Hepatocyte (in vitro differentiated cells): ENCODE results near the gene RBM17. TPM values are rescaled to one million over a fixed set of nuclear protein-coding genes. Genes with fewer than 3 reads are reported as not detected.
"Not testable (repeated sequence)": the region's sequence is repeated elsewhere in the genome, so short reads cannot be mapped to it uniquely, and the experiment has no call there.

Experiments
- DNase-seq: peaks from one replicate; pipeline ENCODE4 v3.0.0-alpha.2; 2016; ENCODE audit warnings: low spot score
- H2AFZ ChIP-seq: fragments of 200-600 bp; sonication (generic); 2 replicates; pipeline ENCODE4 v1.6.0; 2016; ENCODE audit warnings: antibody characterized with exemption, mild to moderate bottlenecking
- H3K27ac ChIP-seq: fragments of 200-600 bp; sonication (generic); 2 replicates; pipeline ENCODE4 v1.5.1; 2016; ENCODE audit warnings: mild to moderate bottlenecking
- H3K27me3 ChIP-seq: fragments of 200-600 bp; sonication (generic); 2 replicates; pipeline ENCODE4 v1.6.1; 2016
- H3K36me3 ChIP-seq: fragments of 200-600 bp; sonication (generic); replicated peaks from 2 replicates; pipeline ENCODE4 v1.5.1; 2016; ENCODE audit warnings: low read depth; ENCODE audit not compliant: insufficient read depth
- H3K4me1 ChIP-seq: fragments of 200-600 bp; sonication (generic); 2 replicates; pipeline ENCODE4 v1.5.1; 2016; ENCODE audit warnings: mild to moderate bottlenecking, moderate library complexity; ENCODE audit not compliant: insufficient read depth
- H3K4me2 ChIP-seq: fragments of 200-600 bp; sonication (generic); 2 replicates; pipeline ENCODE4 v1.6.0; 2016
- H3K4me3 ChIP-seq: fragments of 200-600 bp; sonication (generic); 2 replicates; pipeline ENCODE4 v1.5.1; 2016; ENCODE audit warnings: mild to moderate bottlenecking
- H3K79me2 ChIP-seq: fragments of 200-600 bp; sonication (generic); 2 replicates; pipeline ENCODE4 v1.6.0; 2017; ENCODE audit warnings: mild to moderate bottlenecking
- H3K9me2 ChIP-seq: fragments of 200-600 bp; sonication (generic); replicated peaks from 2 replicates; pipeline ENCODE4 v1.6.0; 2017; ENCODE audit warnings: mild to moderate bottlenecking; ENCODE audit not compliant: insufficient read depth
- H3K9me3 ChIP-seq: fragments of 200-600 bp; sonication (generic); 2 replicates; pipeline ENCODE4 v1.5.1; 2016; ENCODE audit warnings: low read depth, mild to moderate bottlenecking
- H4K20me1 ChIP-seq: fragments of 200-600 bp; sonication (generic); 2 replicates; pipeline ENCODE4 v1.6.0; 2016; ENCODE audit warnings: mild to moderate bottlenecking; ENCODE audit not compliant: insufficient read depth, poor library complexity, severe bottlenecking
- EZH2 ChIP-seq: fragments of 200-600 bp; sonication (generic); IDR thresholded peaks from 2 replicates; pipeline ENCODE4 v1.6.1; 2016; ENCODE audit warnings: antibody characterized with exemption, mild to moderate bottlenecking, borderline replicate concordance
- EZH2phosphoT487 ChIP-seq: fragments of 200-600 bp; sonication (generic); IDR thresholded peaks from one replicate; pipeline ENCODE4 v1.6.1; 2018; ENCODE audit warnings: antibody characterized with exemption, mild to moderate bottlenecking, low read depth, moderate library complexity; ENCODE audit not compliant: unreplicated experiment, severe bottlenecking
- WGBS: methylation state at CpG from one replicate; pipeline ENCODE4 v1.1.6; 2016; ENCODE audit warnings: low lambda C conversion rate; ENCODE audit errors: missing lambda C conversion rate; 5-methylcytosine and 5-hydroxymethylcytosine counted together
- polyA plus RNA-seq: library from polyadenylated mRNA; unstranded; fragments of >200 nt; fragmentation: Nextera tagmentation; extraction: Ambion mirVana; gene quantifications from 2 replicates; pipeline ENCODE4 v1.2.1, GENCODE V29; 2016
- total RNA-seq: library from RNA; depleted of rRNA; stranded (reverse); fragments of >200 nt; gene quantifications from 2 replicates; pipeline ENCODE4 v1.2.3, GENCODE V29; 2014
- TF ChIP-seq, protein P1 (sequence below): fragments of 200-600 bp; sonication (generic); IDR thresholded peaks from 2 replicates; pipeline ENCODE4 v1.5.1; 2016; ENCODE audit warnings: antibody characterized with exemption, mild to moderate bottlenecking; ENCODE audit not compliant: poor library complexity

RBM17 gene
- total and polyA plus RNA-seq, 2 experiments from 2014 or later = 46.7 to 112 TPM

DNA sequence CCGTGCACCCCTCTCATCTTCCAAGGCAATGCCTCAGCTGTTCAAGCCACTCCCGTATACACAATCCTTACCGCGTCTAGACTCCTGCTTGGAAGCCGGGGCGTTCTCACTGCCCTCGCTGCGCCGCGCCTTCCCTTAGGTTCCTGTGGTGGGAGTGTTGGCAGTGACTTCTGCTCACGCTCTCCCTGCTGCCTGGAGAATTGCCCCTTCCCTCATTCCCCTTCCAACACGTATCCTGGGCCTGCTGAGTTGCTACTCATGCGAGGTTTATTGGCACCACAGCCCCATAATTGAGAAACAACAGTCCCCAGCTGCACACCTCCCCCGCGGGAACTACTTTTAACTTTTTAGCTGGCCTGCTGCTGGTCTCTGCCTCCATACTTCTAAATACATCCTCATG, 31.9 kb downstream of the RBM17 start:
- no peaks in the 10 kb centered on the region for H3K36me3 ChIP-seq
- no peak overlapping the region for H3K27ac ChIP-seq
- no peak overlapping the region for H3K4me3 ChIP-seq
- no peaks in the 10 kb centered on the region for H3K9me3 ChIP-seq
- H3K9me2 ChIP-seq = no peaks in the 10 kb centered on the region
- no peaks in the 10 kb centered on the region for H4K20me1 ChIP-seq
- TF ChIP-seq EZH2 = no peak
- TF ChIP-seq, protein P1, sequence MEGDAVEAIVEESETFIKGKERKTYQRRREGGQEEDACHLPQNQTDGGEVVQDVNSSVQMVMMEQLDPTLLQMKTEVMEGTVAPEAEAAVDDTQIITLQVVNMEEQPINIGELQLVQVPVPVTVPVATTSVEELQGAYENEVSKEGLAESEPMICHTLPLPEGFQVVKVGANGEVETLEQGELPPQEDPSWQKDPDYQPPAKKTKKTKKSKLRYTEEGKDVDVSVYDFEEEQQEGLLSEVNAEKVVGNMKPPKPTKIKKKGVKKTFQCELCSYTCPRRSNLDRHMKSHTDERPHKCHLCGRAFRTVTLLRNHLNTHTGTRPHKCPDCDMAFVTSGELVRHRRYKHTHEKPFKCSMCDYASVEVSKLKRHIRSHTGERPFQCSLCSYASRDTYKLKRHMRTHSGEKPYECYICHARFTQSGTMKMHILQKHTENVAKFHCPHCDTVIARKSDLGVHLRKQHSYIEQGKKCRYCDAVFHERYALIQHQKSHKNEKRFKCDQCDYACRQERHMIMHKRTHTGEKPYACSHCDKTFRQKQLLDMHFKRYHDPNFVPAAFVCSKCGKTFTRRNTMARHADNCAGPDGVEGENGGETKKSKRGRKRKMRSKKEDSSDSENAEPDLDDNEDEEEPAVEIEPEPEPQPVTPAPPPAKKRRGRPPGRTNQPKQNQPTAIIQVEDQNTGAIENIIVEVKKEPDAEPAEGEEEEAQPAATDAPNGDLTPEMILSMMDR = no peak
- no peak for TF ChIP-seq EZH2phosphoT487
- H3K4me1 ChIP-seq = no peaks in the 10 kb centered on the region
- no peaks in the 10 kb centered on the region for H3K79me2 ChIP-seq
- H3K4me2 ChIP-seq = no peak overlapping the region
- 74% methylated on average over 15 of the region's 15 CpGs for WGBS
- no peaks in the 10 kb centered on the region for H3K27me3 ChIP-seq
- DNase-seq = no peak
- H2AFZ ChIP-seq = no peak overlapping the region

DNA sequence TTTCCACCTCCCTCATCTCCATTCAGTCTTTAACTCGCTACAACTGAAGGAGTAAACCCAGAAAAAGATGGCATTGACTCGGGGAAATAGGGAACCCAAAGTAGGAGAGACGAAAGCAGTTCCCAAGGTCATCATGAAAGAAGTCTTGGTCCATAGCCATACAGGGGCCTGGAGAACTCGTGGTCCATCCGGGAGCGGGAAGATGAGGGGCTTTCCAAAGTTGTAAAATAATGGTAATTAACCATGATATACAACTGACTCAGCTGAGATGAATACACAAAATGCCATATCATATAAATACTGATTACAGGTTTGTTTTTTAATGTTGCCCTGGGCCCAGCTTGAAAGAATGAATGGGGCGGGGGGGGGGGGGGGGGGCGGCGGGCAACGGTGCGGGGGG, 32.3 kb downstream of the RBM17 start:
- no peak for DNase-seq
- H3K4me1 ChIP-seq = no peaks in the 10 kb centered on the region
- H2AFZ ChIP-seq = no peak overlapping the region
- no peaks in the 10 kb centered on the region for H3K79me2 ChIP-seq
- no peaks in the 10 kb centered on the region for H3K9me2 ChIP-seq
- H3K27me3 ChIP-seq = no peaks in the 10 kb centered on the region
- H4K20me1 ChIP-seq = no peaks in the 10 kb centered on the region
- no peak overlapping the region for H3K4me3 ChIP-seq
- WGBS = 91% methylated on average over 7 of the region's 11 CpGs
- H3K27ac ChIP-seq = no peak overlapping the region
- H3K9me3 ChIP-seq = no peaks in the 10 kb centered on the region
- no peaks in the 10 kb centered on the region for H3K36me3 ChIP-seq
- H3K4me2 ChIP-seq = no peak overlapping the region
- TF ChIP-seq EZH2 (no peak), EZH2phosphoT487 (no peak)
- TF ChIP-seq, protein P1 = no peak

DNA sequence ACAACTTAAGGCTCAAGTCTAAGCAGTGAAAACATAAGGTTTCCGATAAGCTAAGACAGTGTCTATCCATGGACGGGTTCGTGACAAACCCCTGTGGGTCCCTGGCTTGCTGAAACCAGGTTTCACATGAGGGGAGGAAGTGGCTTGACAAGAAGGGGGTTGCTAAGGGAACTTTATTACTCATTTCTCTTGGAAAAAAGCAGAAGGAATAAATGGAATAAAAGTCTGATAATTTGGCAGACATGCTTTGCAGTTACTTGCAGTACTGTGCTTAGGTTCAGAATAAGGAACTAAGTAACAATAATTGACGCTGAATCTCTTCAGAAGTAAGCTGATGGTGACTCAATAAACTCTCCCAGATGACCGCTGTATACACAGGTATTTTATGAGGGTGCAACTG, 34.7 kb downstream of the RBM17 start:
- no peak for DNase-seq
- WGBS = 77% methylated on average over 5 of the region's 5 CpGs
- no peak overlapping the region for H3K4me3 ChIP-seq
- H3K36me3 ChIP-seq = no peaks in the 10 kb centered on the region
- H2AFZ ChIP-seq = no peak overlapping the region
- H3K4me1 ChIP-seq = no peaks in the 10 kb centered on the region
- no peaks in the 10 kb centered on the region for H3K79me2 ChIP-seq
- no peaks in the 10 kb centered on the region for H4K20me1 ChIP-seq
- H3K9me2 ChIP-seq = no peaks in the 10 kb centered on the region
- no peak for TF ChIP-seq EZH2phosphoT487
- TF ChIP-seq, protein P1 = no peak
- TF ChIP-seq EZH2 = no peak
- H3K27me3 ChIP-seq = no peaks in the 10 kb centered on the region
- H3K9me3 ChIP-seq = no peaks in the 10 kb centered on the region
- no peak overlapping the region for H3K27ac ChIP-seq
- no peak overlapping the region for H3K4me2 ChIP-seq

DNA sequence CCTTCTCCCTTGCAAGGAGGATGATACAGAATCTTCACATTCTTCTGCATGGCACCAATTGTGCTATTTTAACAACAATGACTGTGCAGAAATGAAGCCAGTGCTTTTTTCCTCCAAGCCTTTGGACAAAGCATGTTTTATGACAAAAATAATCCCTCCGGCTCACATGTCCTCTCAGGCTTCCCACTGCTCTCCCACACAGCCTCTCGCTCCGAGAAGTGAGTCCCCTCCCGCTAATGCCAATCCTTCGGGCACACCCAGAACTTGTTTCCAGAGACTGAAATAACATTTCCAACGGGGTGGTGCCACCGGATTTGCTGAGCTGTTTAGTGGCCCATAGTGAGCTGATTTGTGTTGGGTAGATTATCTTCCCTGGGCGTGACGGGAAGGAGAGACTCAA, 35.8 kb downstream of the RBM17 start:
- H3K27me3 ChIP-seq = no peaks in the 10 kb centered on the region
- no peaks in the 10 kb centered on the region for H3K4me1 ChIP-seq
- no peaks in the 10 kb centered on the region for H3K79me2 ChIP-seq
- no peak overlapping the region for H2AFZ ChIP-seq
- H3K9me2 ChIP-seq = no peaks in the 10 kb centered on the region
- no peaks in the 10 kb centered on the region for H4K20me1 ChIP-seq
- 72% methylated on average over 9 of the region's 9 CpGs for WGBS
- H3K36me3 ChIP-seq = no peaks in the 10 kb centered on the region
- H3K27ac ChIP-seq = no peak overlapping the region
- TF ChIP-seq EZH2phosphoT487 (no peak), EZH2 (no peak)
- TF ChIP-seq, protein P1 = no peak
- no peak overlapping the region for H3K4me3 ChIP-seq
- H3K4me2 ChIP-seq = no peak overlapping the region
- no peaks in the 10 kb centered on the region for H3K9me3 ChIP-seq
- DNase-seq = no peak

DNA sequence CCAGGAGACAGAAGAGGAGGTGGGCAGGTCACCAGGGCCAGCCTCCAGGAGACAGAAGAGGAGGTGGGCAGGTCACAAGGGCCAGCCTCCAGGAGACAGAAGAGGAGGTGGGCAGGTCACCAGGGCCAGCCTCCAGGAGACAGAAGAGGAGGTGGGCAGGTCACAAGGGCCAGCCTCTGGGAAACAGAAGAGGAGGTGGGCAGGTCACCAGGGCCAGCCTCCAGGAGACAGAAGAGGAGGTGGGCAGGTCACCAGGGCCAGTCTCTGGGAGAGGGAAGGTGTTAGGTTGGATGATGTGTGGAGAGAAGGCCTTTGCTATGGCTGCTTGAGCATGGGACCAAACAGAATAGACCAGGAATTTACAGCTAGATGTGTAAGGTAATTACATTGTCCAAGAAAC, 38.6 kb downstream of the RBM17 start:
- not testable (repeated sequence) for H3K27ac ChIP-seq, H3K4me3 ChIP-seq, H3K27me3 ChIP-seq, H3K9me3 ChIP-seq, DNase-seq, H4K20me1 ChIP-seq, H3K36me3 ChIP-seq, H3K4me1 ChIP-seq, H3K4me2 ChIP-seq, H3K79me2 ChIP-seq, H3K9me2 ChIP-seq, H2AFZ ChIP-seq
